ENCODE results near the gene ANAPC16. TPM values are rescaled to one million over a fixed set of nuclear protein-coding genes. Genes with fewer than 3 reads are reported as not detected.
"Not testable (repeated sequence)": the region's sequence is repeated elsewhere in the genome, so short reads cannot be mapped to it uniquely, and the experiment has no call there.

ANAPC16 gene
- total RNA-seq, 1 donor from 2014 or later = 95.9 TPM

GRCh38 chr10:72219235-72219814 lies 3.5 kb downstream of the ANAPC16 start:
- peak overlapping the region; percentile 55 for H3K4me3 Mint-ChIP-seq (ENCODE audit: low read depth)
- no peaks in the 10 kb centered on the region for H3K27me3 Mint-ChIP-seq (ENCODE audit: low read depth)
- H3K36me3 Mint-ChIP-seq (ENCODE audit: low read depth) = peaks cover 41% of the 10 kb centered on the region
- intact Hi-C loops (cut with micrococcal nuclease) = loop anchor here (2.0 to 10.0 kb wide), 5 partner anchors 29 to 255 kb away; partner anchors contain the start of genes CHST3 and SPOCK2
- H3K4me1 Mint-ChIP-seq (ENCODE audit: low read depth) = peaks cover 38% of the 10 kb centered on the region
- peak overlapping the region; percentile 96 for H3K27ac Mint-ChIP-seq
- H3K9me3 Mint-ChIP-seq = no peaks in the 10 kb centered on the region
- no peak for DNase-seq (ENCODE audit: low spot score)

GRCh38 chr10:72220637-72221036 lies 4.8 kb downstream of the ANAPC16 start:
- Mint-ChIP-seq H3K4me3 (ENCODE audit: low read depth) (no peak overlapping the region), H3K4me1 (ENCODE audit: low read depth) (peaks cover 34% of the 10 kb centered on the region), H3K27ac (peak overlapping the region; percentile 43), H3K36me3 (ENCODE audit: low read depth) (peaks cover 46% of the 10 kb centered on the region), H3K27me3 (ENCODE audit: low read depth) (no peaks in the 10 kb centered on the region), H3K9me3 (no peaks in the 10 kb centered on the region)
- DNase-seq (ENCODE audit: low spot score) = no peak
- intact Hi-C loops (cut with micrococcal nuclease) = no loop called here

GRCh38 chr10:72221278-72221677 lies 5.5 kb downstream of the ANAPC16 start:
- intact Hi-C loops (cut with micrococcal nuclease) = no loop called here
- Mint-ChIP-seq H3K4me1 (ENCODE audit: low read depth) (peaks cover 34% of the 10 kb centered on the region), H3K4me3 (ENCODE audit: low read depth) (no peak overlapping the region), H3K27me3 (ENCODE audit: low read depth) (no peaks in the 10 kb centered on the region), H3K27ac (no peak overlapping the region), H3K36me3 (ENCODE audit: low read depth) (peaks cover 46% of the 10 kb centered on the region), H3K9me3 (no peaks in the 10 kb centered on the region)
- DNase-seq (ENCODE audit: low spot score) = no peak

GRCh38 chr10:72223743-72224101 lies 7.9 kb downstream of the ANAPC16 start:
- intact Hi-C loops (cut with micrococcal nuclease) = loop anchor here (2.0 kb wide), 1 partner anchor 97 kb away; no protein-coding TSS in a partner anchor
- Mint-ChIP-seq H3K27ac (peak overlapping the region; percentile 75), H3K27me3 (ENCODE audit: low read depth) (no peaks in the 10 kb centered on the region), H3K36me3 (ENCODE audit: low read depth) (peaks cover 43% of the 10 kb centered on the region), H3K4me3 (ENCODE audit: low read depth) (no peak overlapping the region), H3K9me3 (no peaks in the 10 kb centered on the region), H3K4me1 (ENCODE audit: low read depth) (peaks cover 34% of the 10 kb centered on the region)
- no peak for DNase-seq (ENCODE audit: low spot score)

- Mint-ChIP-seq H3K27ac (peak overlapping the region; percentile 75), H3K4me1 (ENCODE audit: low read depth) (peaks cover 31% of the 10 kb centered on the region), H3K36me3 (ENCODE audit: low read depth) (peaks cover 40% of the 10 kb centered on the region)
- H3K4me3 Mint-ChIP-seq (ENCODE audit: low read depth); DNase-seq (ENCODE audit: low spot score); H3K27me3 Mint-ChIP-seq (ENCODE audit: low read depth); intact Hi-C loops (cut with micrococcal nuclease); H3K9me3 Mint-ChIP-seq: not testable (repeated sequence)
Measured at GRCh38 chr10:72224191-72224590, 8.4 kb downstream of the ANAPC16 start.

- Mint-ChIP-seq H3K4me3 (ENCODE audit: low read depth) (no peak overlapping the region), H3K36me3 (ENCODE audit: low read depth) (peaks cover 47% of the 10 kb centered on the region), H3K27ac (peak overlapping the region; percentile 60), H3K27me3 (ENCODE audit: low read depth) (no peaks in the 10 kb centered on the region), H3K9me3 (no peaks in the 10 kb centered on the region), H3K4me1 (ENCODE audit: low read depth) (peaks cover 34% of the 10 kb centered on the region)
- no peak for DNase-seq (ENCODE audit: low spot score)
- intact Hi-C loops (cut with micrococcal nuclease) = no loop called here
Measured at GRCh38 chr10:72226418-72227027, 10.7 kb downstream of the ANAPC16 start.

GRCh38 chr10:72227826-72228225 lies 12.0 kb downstream of the ANAPC16 start:
- Mint-ChIP-seq H3K27ac (no peak overlapping the region), H3K4me3 (ENCODE audit: low read depth) (no peak overlapping the region), H3K4me1 (ENCODE audit: low read depth) (peaks cover 31% of the 10 kb centered on the region), H3K9me3 (no peaks in the 10 kb centered on the region), H3K36me3 (ENCODE audit: low read depth) (peaks cover 49% of the 10 kb centered on the region), H3K27me3 (ENCODE audit: low read depth) (no peaks in the 10 kb centered on the region)
- no peak for DNase-seq (ENCODE audit: low spot score)
- intact Hi-C loops (cut with micrococcal nuclease) = no loop called here

GRCh38 chr10:72228318-72228751 lies 12.5 kb downstream of the ANAPC16 start:
- Mint-ChIP-seq H3K27ac (no peak overlapping the region), H3K36me3 (ENCODE audit: low read depth) (peaks cover 53% of the 10 kb centered on the region), H3K27me3 (ENCODE audit: low read depth) (no peaks in the 10 kb centered on the region), H3K4me3 (ENCODE audit: low read depth) (no peak overlapping the region), H3K9me3 (no peaks in the 10 kb centered on the region), H3K4me1 (ENCODE audit: low read depth) (peaks cover 29% of the 10 kb centered on the region)
- intact Hi-C loops (cut with micrococcal nuclease) = no loop called here
- no peak for DNase-seq (ENCODE audit: low spot score)

- peaks cover 20% of the 10 kb centered on the region for H3K4me1 Mint-ChIP-seq (ENCODE audit: low read depth)
Measured at GRCh38 chr10:72229261-72230251, 13.7 kb downstream of the ANAPC16 start.

GRCh38 chr10:72233621-72234020 lies 17.8 kb downstream of the ANAPC16 start:
- Mint-ChIP-seq H3K27me3 (ENCODE audit: low read depth) (no peaks in the 10 kb centered on the region), H3K9me3 (no peaks in the 10 kb centered on the region), H3K4me1 (ENCODE audit: low read depth) (peaks cover 9% of the 10 kb centered on the region), H3K36me3 (ENCODE audit: low read depth) (peaks cover 60% of the 10 kb centered on the region), H3K4me3 (ENCODE audit: low read depth) (no peak overlapping the region), H3K27ac (no peak overlapping the region)
- no peak for DNase-seq (ENCODE audit: low spot score)
- intact Hi-C loops (cut with micrococcal nuclease) = no loop called here

More at GRCh38 chr10:72229261-72230251, 13.7 kb downstream of the ANAPC16 start:
- H3K36me3 Mint-ChIP-seq (ENCODE audit: low read depth) = peaks cover 50% of the 10 kb centered on the region
- intact Hi-C loops (cut with micrococcal nuclease) = no loop called here
- H3K27me3 Mint-ChIP-seq (ENCODE audit: low read depth) = no peaks in the 10 kb centered on the region
- H3K9me3 Mint-ChIP-seq = no peaks in the 10 kb centered on the region
- no peak overlapping the region for H3K4me3 Mint-ChIP-seq (ENCODE audit: low read depth)
- DNase-seq (ENCODE audit: low spot score) = no peak
- peak overlapping the region; percentile 17 for H3K27ac Mint-ChIP-seq

- Mint-ChIP-seq H3K36me3 (ENCODE audit: low read depth) (peaks cover 57% of the 10 kb centered on the region), H3K27ac (no peak overlapping the region), H3K4me1 (ENCODE audit: low read depth) (peaks cover 4% of the 10 kb centered on the region), H3K27me3 (ENCODE audit: low read depth) (no peaks in the 10 kb centered on the region), H3K9me3 (no peaks in the 10 kb centered on the region), H3K4me3 (ENCODE audit: low read depth) (no peak overlapping the region)
- no peak for DNase-seq (ENCODE audit: low spot score)
- intact Hi-C loops (cut with micrococcal nuclease) = no loop called here
Measured at GRCh38 chr10:72234560-72235095, 18.8 kb downstream of the ANAPC16 start.

- intact Hi-C loops (cut with micrococcal nuclease) = no loop called here
- DNase-seq (ENCODE audit: low spot score) = no peak
- Mint-ChIP-seq H3K9me3 (no peaks in the 10 kb centered on the region), H3K27ac (peak overlapping the region; percentile 4), H3K4me3 (ENCODE audit: low read depth) (no peak overlapping the region), H3K36me3 (ENCODE audit: low read depth) (peaks cover 50% of the 10 kb centered on the region), H3K4me1 (ENCODE audit: low read depth) (peaks cover 4% of the 10 kb centered on the region), H3K27me3 (ENCODE audit: low read depth) (no peaks in the 10 kb centered on the region)
Measured at GRCh38 chr10:72235544-72236279, 19.9 kb downstream of the ANAPC16 start.
